ENCODE data around the gene SPPL2A. TPM values are rescaled to one million over a fixed set of nuclear protein-coding genes. Genes with fewer than 3 reads are reported as not detected.
"Not testable (repeated sequence)": the region's sequence is repeated elsewhere in the genome, so short reads cannot be mapped to it uniquely, and the experiment has no call there.

Gene SPPL2A
- total RNA-seq, result 31.0 TPM

- FAIRE-seq (no peak), DNase-seq (ENCODE audit: low spot score in 2 of 2) (peak; percentile 76 to 84)
These were observed at the start of gene SPPL2A for GRCh38 chr15:50765195-50765967. SPPL2A (minus strand) TSS chr15:50765706; CDS start chr15:50765533, 173 bp downstream.

- FAIRE-seq (no peak), DNase-seq (ENCODE audit: low spot score in 2 of 2) (no peak)
These were observed 49.1 kb upstream of the SPPL2A start for GRCh38 chr15:50814634-50815033.

GRCh38 chr15:50813865-50814264 lies 48.4 kb upstream of the SPPL2A start:
- DNase-seq (ENCODE audit: low spot score in 2 of 2) (no peak), FAIRE-seq (no peak)

GRCh38 chr15:50813089-50813488 lies 47.6 kb upstream of the SPPL2A start:
- no peak for FAIRE-seq
- DNase-seq (ENCODE audit: low spot score in 2 of 2), result no peak

- not testable (repeated sequence) for DNase-seq (ENCODE audit: low spot score in 2 of 2); FAIRE-seq
These were observed 46.6 kb upstream of the SPPL2A start for GRCh38 chr15:50812181-50812506.

GRCh38 chr15:50811461-50812180 lies 46.1 kb upstream of the SPPL2A start:
- FAIRE-seq; DNase-seq (ENCODE audit: low spot score in 2 of 2): not testable (repeated sequence)

GRCh38 chr15:50810128-50810527 lies 44.6 kb upstream of the SPPL2A start:
- no peak for FAIRE-seq
- DNase-seq (ENCODE audit: low spot score in 2 of 2), result no peak

GRCh38 chr15:50808728-50809127 lies 43.2 kb upstream of the SPPL2A start:
- FAIRE-seq, result no peak
- no peak for DNase-seq (ENCODE audit: low spot score in 2 of 2)

- DNase-seq (ENCODE audit: low spot score in 2 of 2) (no peak), FAIRE-seq (no peak)
These were observed 38.1 kb upstream of the SPPL2A start for GRCh38 chr15:50803479-50804180.

GRCh38 chr15:50800715-50801114 lies 35.2 kb upstream of the SPPL2A start:
- no peak for DNase-seq (ENCODE audit: low spot score in 2 of 2)
- no peak for FAIRE-seq

- no peak for DNase-seq (ENCODE audit: low spot score in 2 of 2)
- no peak for FAIRE-seq
These were observed 33.2 kb upstream of the SPPL2A start for GRCh38 chr15:50798684-50799083.

GRCh38 chr15:50797926-50798325 lies 32.4 kb upstream of the SPPL2A start:
- DNase-seq (ENCODE audit: low spot score in 2 of 2), result no peak
- FAIRE-seq, result no peak

GRCh38 chr15:50791486-50791885 lies 26.0 kb upstream of the SPPL2A start:
- FAIRE-seq (no peak), DNase-seq (ENCODE audit: low spot score in 2 of 2) (no peak)

- FAIRE-seq, result no peak
These were observed 25.4 kb upstream of the SPPL2A start for GRCh38 chr15:50790778-50791453.

GRCh38 chr15:50786871-50787270 lies 21.4 kb upstream of the SPPL2A start:
- FAIRE-seq (no peak), DNase-seq (ENCODE audit: low spot score in 2 of 2) (no peak)

More at GRCh38 chr15:50790778-50791453, 25.4 kb upstream of the SPPL2A start:
- DNase-seq (ENCODE audit: low spot score in 2 of 2), result no peak

GRCh38 chr15:50786438-50786837 lies 20.9 kb upstream of the SPPL2A start:
- DNase-seq (ENCODE audit: low spot score in 2 of 2) (no peak), FAIRE-seq (no peak)

GRCh38 chr15:50783895-50784294 lies 18.4 kb upstream of the SPPL2A start:
- FAIRE-seq (no peak), DNase-seq (ENCODE audit: low spot score in 2 of 2) (no peak)

- no peak for FAIRE-seq
- DNase-seq (ENCODE audit: low spot score in 2 of 2), result no peak
These were observed 17.9 kb upstream of the SPPL2A start for GRCh38 chr15:50783411-50783810.

- DNase-seq (ENCODE audit: low spot score in 2 of 2) (no peak), FAIRE-seq (no peak)
These were observed 12.6 kb upstream of the SPPL2A start for GRCh38 chr15:50778086-50778485.

- FAIRE-seq (no peak), DNase-seq (ENCODE audit: low spot score in 2 of 2) (no peak)
These were observed 11.5 kb upstream of the SPPL2A start for GRCh38 chr15:50777042-50777441.

- DNase-seq (ENCODE audit: low spot score in 2 of 2) (no peak), FAIRE-seq (no peak)
These were observed 8.9 kb upstream of the SPPL2A start for GRCh38 chr15:50774450-50774849.

All from frontal cortex (tissue), 4 donors.